Measurements from ENCODE around the gene OR5D16.
"Not testable (repeated sequence)": the region's sequence is repeated elsewhere in the genome, so short reads cannot be mapped to it uniquely, and the experiment has no call there.

Gene OR5D16

DNA sequence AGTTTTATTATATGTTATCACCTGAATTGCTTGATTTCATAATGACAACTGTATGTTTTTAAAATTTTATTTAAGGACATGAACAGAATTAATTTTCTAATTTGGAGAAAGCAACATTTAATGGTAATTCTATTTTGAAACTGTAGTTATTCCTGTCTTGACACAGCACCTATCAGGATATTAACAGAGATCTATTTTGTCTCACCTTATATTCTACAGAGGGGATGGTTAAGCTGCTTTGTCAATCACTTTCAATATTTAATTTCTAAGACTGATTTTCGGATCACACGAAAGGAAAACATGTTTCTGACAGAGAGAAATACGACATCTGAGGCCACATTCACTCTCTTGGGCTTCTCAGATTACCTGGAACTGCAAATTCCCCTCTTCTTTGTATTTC lies at the start of gene OR5D16:
Gene OR5D16 (plus strand): TSS at position 301 of the 400 bp plus-strand sequence. CDS start 0 bp downstream, at position 301.
- no peak for DNase-seq (ENCODE audit: low spot score)

DNA sequence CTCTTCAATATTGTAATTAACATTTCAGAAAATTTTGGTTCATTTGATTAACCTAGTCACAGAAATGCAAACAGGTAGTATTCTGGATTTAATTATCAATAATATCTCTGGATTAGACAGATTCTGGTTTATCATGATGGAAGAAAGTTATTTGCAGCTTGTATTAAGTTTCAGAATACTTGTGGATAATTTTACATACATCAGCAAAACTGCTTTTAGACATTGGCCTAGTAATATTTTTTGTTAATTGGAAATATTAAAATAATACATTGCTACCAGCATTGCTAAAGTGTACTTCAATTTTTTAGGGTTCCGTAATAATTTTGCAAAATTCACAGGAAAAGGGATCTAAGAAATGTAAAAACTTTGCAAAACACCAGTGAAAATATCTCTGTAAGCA lies 46.9 kb upstream of the OR5D16 start:
- no peak for DNase-seq (ENCODE audit: low spot score)

DNA sequence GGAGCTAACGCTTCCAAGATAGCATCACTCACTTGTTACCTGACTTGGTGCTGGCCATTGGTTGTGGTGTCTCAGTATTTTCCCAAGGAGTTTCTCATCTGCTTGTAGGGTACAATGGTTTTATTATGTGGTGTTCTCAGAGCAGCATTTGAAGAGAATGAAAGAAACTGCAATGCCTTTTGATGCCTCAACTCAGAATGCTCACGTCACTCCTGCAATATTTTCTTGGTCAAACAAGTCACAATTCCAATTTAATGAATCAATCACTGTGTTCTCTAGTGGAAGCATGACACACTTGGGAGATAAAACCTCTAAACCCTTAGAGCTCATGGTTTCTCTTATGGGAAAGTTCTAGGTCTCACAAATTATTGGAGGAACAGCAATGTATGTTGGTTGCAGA lies 45.2 kb upstream of the OR5D16 start:
- no peak for DNase-seq (ENCODE audit: low spot score)

GRCh38 chr11:55795256-55795655 lies 43.3 kb upstream of the OR5D16 start, which contains the start of gene OR5D14:
Gene OR5D14, plus strand, starts transcription at chr11:55795556. Its CDS starts 0 bp downstream, at chr11:55795556.
- DNase-seq (ENCODE audit: low spot score) = no peak

- DNase-seq (ENCODE audit: low spot score) = no peak
Measured at GRCh38 chr11:55806248-55806647, 32.3 kb upstream of the OR5D16 start.

DNA sequence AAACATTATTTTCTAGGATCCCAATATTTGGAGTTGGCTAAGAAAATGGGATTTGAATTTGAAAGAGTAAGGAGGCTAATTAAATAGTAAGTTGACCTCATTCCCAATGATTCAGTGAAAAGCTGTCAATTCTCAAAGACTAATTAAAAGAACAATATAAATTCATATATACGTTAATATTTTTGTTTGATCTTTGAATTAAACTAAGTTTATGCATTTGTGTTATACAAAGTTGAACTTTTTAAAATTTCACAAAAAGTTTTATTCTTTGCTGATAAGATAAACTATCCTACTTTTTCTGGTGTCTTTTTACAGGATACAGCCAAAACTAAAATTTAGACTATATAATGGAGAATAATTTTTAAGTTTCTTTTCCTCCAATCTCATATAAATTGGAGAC lies 27.5 kb upstream of the OR5D16 start, which contains the start of gene OR5L1:
Gene OR5L1 (plus strand): TSS at position 301 of the 400 bp plus-strand sequence. CDS start 100 bp downstream, outside the sequence.
- no peak for DNase-seq (ENCODE audit: low spot score)

DNA sequence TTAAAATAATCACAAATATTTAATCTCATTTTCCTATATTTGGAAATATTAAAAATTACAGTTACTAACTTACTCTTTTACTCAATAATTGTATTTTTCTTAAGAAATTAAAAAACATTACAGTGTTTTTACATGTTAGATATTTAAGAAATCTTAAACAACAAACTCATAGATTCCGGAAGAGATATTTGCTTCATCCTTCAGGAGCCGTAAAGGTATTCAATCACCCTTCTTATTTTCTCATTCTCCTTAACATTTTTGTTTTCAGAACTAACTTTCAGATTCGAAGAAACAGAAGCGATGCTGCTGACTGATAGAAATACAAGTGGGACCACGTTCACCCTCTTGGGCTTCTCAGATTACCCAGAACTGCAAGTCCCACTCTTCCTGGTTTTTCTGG lies 19.2 kb upstream of the OR5D16 start, which contains the start of gene OR5D18:
Gene OR5D18 (plus strand): TSS at position 301 of the 400 bp plus-strand sequence. CDS start 0 bp downstream, at position 301.
- no peak for DNase-seq (ENCODE audit: low spot score)

DNA sequence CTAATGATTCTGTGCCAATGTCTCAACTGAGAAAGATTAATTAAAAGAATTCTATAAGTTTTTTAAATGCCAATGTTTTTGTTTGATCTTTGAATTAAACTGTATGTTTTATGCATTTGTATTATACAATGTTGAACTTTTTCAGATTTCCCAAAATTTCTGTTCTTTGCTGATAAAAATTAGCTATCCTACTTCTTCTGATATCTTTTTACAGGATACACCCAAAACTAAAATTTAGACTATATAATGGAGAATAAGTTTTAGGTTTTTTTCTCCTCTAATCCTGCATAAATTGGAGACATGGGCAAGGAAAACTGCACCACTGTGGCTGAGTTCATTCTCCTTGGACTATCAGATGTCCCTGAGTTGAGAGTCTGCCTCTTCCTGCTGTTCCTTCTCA lies 11.6 kb upstream of the OR5D16 start, which contains the start of gene OR5L2:
Gene OR5L2 (plus strand): TSS at position 301 of the 400 bp plus-strand sequence. CDS start 0 bp downstream, at position 301.
- DNase-seq (ENCODE audit: low spot score) = no peak

GRCh38 chr11:55847453-55847852 lies 8.9 kb downstream of the OR5D16 start:
- DNase-seq (ENCODE audit: low spot score) = no peak

GRCh38 chr11:55849037-55849436 lies 10.5 kb downstream of the OR5D16 start:
- DNase-seq (ENCODE audit: low spot score) = no peak

DNA sequence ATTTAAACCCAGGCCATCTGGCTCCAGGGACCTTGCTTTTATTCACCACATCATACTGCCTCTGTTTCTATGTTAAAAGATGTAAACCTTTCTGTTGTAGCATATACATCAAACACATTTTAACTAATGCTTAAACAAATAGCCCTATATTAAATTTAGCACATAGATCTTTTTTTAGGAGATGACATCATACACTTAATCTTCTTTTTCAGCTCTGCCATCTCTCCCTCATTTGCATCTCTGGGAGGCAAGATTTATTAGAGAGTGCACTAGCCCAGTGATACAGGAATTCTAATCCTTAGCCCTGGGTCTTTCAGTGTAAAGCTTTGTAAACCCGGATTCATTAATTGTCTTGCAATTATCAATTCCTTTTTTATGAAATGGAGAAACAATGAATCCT lies 13.6 kb downstream of the OR5D16 start:
- no peak for DNase-seq (ENCODE audit: low spot score)

DNA sequence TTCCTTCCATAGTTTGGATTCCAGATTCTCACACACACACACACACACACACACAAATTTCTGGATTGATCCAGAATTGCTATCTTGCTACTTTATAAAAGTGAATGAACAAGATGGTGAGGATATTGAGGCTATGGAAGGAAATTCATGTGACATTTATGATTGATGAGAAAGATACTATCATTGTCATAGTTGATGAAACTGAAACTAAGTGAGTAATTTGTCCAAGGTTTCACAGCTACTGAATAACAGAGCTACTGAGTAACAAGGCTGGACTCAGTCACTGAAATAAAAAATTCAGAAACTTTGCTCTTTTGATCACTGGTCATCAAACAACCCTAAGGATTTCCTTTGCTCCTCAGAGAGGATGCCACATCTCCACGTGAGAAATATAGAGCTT lies 16.2 kb downstream of the OR5D16 start:
- DNase-seq (ENCODE audit: low spot score) = no peak

GRCh38 chr11:55867354-55867753 lies 28.8 kb downstream of the OR5D16 start:
- not testable (repeated sequence) for DNase-seq (ENCODE audit: low spot score)

DNA sequence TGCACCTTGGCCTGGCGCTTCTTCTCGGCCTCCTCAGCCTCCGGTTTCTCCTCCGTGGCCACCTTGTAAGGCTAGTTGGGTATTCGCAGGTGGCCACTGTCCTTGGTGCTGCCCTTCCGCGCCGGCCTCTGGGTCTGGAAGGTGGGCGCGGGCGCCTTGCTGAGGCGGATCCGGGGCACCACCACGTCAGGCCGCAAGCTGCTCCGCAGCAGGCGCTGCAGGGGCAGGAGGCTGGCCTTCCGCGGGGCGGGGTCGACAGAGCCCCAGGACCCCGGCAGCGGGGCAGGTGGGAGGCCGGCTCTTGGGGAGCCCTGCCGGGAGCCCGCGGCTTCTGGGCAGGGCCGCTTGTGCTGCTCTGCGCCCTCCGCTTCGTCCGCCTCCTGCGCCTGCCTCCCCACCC lies 34.2 kb downstream of the OR5D16 start:
- not testable (repeated sequence) for DNase-seq (ENCODE audit: low spot score)

DNA sequence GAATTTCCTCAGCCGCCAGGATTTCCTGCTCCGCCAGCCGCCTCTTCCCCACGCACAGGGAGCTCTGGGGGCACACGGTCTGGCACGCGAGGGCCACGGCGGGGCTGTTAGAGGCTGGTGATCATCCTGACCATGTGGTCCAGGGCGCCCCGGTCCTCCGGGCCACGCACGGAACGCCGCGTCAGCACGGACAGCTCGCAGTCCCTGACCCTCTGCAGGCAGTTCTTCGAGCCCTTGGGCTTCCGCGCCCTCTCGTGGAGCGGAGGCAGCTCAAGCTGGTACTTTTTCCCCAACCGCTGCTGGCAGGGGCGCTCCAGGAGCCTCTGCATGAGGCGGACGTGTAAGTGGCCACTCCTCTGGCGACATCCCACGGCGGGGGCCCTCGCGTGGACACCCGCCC lies 34.6 kb downstream of the OR5D16 start:
- DNase-seq (ENCODE audit: low spot score) = not testable (repeated sequence)

- DNase-seq (ENCODE audit: low spot score) = not testable (repeated sequence)
Measured at GRCh38 chr11:55882997-55883396, 44.4 kb downstream of the OR5D16 start, which contains the start of gene TRIM51. Gene TRIM51, plus strand, starts transcription at chr11:55883297. Its CDS starts 2,132 bp downstream, at chr11:55885429.

DNA sequence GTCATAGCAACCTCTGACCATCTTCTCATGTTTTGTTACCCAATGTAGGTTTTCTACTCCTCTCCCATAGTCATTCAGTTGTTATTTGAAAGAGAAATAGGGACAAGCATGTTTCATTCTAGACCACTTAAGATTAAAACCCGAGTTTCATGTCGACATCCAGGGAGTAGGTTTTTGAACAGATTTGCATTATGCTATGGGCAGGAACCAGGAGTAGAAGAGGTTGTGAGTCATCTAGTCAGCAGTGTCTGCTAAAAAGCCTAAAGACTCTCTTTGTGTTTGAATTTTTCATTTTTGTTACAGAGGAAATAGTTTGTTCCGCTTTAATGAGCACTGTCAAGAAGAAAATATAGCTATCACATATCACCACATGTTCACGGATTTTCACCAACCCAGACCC lies 46.4 kb downstream of the OR5D16 start:
- DNase-seq (ENCODE audit: low spot score) = not testable (repeated sequence)

DNA sequence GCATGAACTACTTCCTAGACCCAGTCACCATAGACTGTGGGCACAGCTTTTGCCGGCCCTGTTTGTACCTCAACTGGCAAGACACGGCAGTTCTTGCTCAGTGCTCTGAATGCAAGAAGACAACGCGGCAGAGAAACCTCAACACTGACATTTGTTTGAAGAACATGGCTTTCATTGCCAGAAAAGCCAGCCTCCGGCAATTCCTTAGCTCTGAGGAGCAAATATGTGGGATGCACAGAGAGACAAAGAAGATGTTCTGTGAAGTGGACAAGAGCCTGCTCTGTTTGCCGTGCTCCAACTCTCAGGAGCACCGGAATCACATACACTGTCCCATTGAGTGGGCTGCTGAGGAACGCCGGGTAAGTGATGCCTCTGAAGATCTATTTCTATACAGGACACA lies 46.9 kb downstream of the OR5D16 start:
- not testable (repeated sequence) for DNase-seq (ENCODE audit: low spot score)

Measured in Ammon's horn (tissue), 1 donor.